HUES64 (cell line): ENCODE data around the gene RASSF1.
A peak's percentile ranks its signal among the peaks of the same experiment; 100 is the strongest.

Experiments used
- H3K27ac ChIP-seq: 2 replicates; pipeline ENCODE4 v1.7.0; 2013; ENCODE audit warnings: low read depth, low read length, inconsistent platforms
- H3K27me3 ChIP-seq: 2 replicates; pipeline ENCODE4 v1.6.1; 2013; ENCODE audit warnings: mild to moderate bottlenecking, low read length; ENCODE audit not compliant: insufficient read depth
- H3K36me3 ChIP-seq: 2 replicates; pipeline ENCODE4 v1.6.1; 2013; ENCODE audit warnings: mild to moderate bottlenecking, low read length; ENCODE audit not compliant: insufficient read depth
- H3K4me1 ChIP-seq: 2 replicates; pipeline ENCODE4 v1.6.1; 2013; ENCODE audit warnings: mild to moderate bottlenecking, low read length, moderate library complexity; ENCODE audit not compliant: insufficient read depth
- H3K4me3 ChIP-seq: 2 replicates; pipeline ENCODE4 v1.5.1; 2013; ENCODE audit warnings: mild to moderate bottlenecking, low read length, moderate library complexity
- H3K9ac ChIP-seq: 2 replicates; pipeline ENCODE4 v1.6.1; 2013; ENCODE audit warnings: mild to moderate bottlenecking, low read depth, low read length
- H3K9me3 ChIP-seq: 2 replicates; pipeline ENCODE4 v1.6.1; 2013; ENCODE audit warnings: low read depth, low read length; ENCODE audit not compliant: insufficient read depth
- WGBS: fragments of 150-250, 120-280 bp; methylation state at CpG from one replicate; pipeline ENCODE4 v1.1.7; 2013; ENCODE audit warnings: missing lambda C conversion rate; 5-methylcytosine and 5-hydroxymethylcytosine counted together

RASSF1 gene

DNA sequence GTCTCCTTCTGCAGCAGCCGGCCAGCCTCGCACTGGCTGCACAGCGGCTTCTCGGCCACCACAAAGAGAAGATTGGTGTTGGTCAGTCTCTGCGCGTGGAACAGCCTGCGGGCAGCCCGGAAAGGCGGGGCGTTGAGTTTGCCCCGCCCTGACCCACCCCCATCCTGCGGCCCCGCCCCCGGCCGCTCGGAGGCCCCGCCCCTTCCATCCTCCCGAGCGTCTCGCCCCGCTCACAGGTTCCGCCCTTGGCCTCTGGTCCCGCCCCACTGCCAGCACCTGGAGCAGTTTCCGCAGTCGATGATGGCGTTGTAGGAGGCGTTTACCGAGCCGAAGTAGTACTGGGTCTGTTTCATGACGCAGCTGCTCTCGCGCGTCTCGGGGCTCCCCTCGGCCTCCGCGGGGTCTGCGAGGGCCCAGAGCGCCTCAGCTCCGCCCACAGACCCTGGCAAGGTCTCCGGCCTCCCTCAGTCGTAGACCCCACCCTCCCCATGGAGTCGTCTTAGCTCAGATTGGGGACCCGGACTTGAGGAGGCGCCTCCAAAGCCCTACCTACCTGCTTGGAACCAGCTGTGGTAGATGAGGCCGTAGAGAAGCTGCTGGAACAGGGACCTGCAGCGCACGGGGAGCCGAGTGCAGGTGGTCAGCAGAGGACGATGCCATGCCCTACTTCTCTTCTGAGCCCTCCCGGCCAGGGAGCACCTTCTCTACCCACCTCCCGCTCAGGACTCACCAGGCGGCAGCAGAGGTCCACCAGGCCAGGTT is 24.6 kb upstream of the RASSF1 start:
- no peaks in the 10 kb centered on the region for H3K36me3 ChIP-seq
- H3K27ac ChIP-seq: no peak overlapping the region
- WGBS: 4% methylated on average over 47 of the region's 53 CpGs
- H3K27me3 ChIP-seq: peaks cover 22% of the 10 kb centered on the region
- peak overlapping the region; percentile 81 for H3K4me3 ChIP-seq
- H3K4me1 ChIP-seq: no peaks in the 10 kb centered on the region; the same call in 1 of the 2 replicates
- no peaks in the 10 kb centered on the region for H3K9me3 ChIP-seq
- peak overlapping the region; percentile 51 for H3K9ac ChIP-seq

DNA sequence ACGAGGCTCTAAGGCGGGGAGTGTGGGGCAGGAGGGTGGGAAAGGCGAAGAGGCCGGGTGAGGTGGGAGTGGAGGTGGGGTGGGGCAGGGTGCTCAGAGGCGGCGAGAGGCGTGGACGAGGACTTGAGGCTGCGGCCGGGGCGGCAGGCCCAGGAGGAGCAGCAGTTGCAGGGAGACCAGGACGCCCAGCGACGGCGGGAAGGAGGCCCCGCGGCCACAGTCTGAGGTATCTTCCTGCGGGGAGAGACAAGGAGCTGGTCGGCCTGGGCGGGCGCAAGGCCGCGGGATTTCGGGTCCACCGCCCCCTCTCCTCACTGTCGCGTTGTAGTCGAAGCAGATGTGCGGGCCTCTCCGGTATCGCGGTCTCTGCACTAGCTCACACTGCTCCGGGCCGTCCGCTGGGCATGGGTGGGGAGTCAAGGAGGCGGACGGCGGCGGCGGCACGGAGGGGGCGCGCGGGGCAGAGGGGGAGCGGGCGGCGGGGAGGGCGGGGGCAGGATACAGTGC is 24.0 kb upstream of the RASSF1 start:
- no peak overlapping the region for H3K27ac ChIP-seq
- peaks cover 3% of the 10 kb centered on the region; the same call in 1 of the 2 replicates for H3K4me1 ChIP-seq
- H3K9me3 ChIP-seq: no peaks in the 10 kb centered on the region
- H3K9ac ChIP-seq: peak overlapping the region; percentile 74
- peaks cover 22% of the 10 kb centered on the region for H3K27me3 ChIP-seq
- WGBS: 8% methylated on average over 48 of the region's 48 CpGs
- no peaks in the 10 kb centered on the region for H3K36me3 ChIP-seq
- peak overlapping the region; percentile 81 for H3K4me3 ChIP-seq

DNA sequence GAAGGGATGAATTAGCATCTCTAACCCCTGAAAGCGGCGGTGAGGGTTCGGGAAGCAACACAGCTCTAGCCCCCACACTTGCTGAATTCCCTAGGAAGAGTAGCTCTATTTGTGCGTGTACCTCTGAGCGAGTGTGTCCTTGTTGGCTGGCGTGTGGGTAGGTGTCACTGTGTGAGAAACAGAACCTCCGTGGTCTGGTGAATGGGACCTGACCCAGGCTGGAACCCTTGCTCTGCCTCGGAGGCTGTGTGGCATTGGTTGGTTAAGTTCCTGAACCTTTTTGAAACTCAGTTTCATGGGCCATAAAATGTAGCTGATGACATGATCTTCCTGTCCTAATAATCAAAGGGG is 19.1 kb upstream of the RASSF1 start:
- peaks cover 11% of the 10 kb centered on the region; the same call in 1 of the 2 replicates for H3K4me1 ChIP-seq
- no peaks in the 10 kb centered on the region for H3K9me3 ChIP-seq
- 30% methylated on average over 8 of the region's 8 CpGs for WGBS
- H3K27ac ChIP-seq: no peak overlapping the region
- H3K9ac ChIP-seq: no peak overlapping the region
- peaks cover 32% of the 10 kb centered on the region for H3K36me3 ChIP-seq
- peaks cover 14% of the 10 kb centered on the region for H3K27me3 ChIP-seq
- peak overlapping the region; percentile 78 for H3K4me3 ChIP-seq

DNA sequence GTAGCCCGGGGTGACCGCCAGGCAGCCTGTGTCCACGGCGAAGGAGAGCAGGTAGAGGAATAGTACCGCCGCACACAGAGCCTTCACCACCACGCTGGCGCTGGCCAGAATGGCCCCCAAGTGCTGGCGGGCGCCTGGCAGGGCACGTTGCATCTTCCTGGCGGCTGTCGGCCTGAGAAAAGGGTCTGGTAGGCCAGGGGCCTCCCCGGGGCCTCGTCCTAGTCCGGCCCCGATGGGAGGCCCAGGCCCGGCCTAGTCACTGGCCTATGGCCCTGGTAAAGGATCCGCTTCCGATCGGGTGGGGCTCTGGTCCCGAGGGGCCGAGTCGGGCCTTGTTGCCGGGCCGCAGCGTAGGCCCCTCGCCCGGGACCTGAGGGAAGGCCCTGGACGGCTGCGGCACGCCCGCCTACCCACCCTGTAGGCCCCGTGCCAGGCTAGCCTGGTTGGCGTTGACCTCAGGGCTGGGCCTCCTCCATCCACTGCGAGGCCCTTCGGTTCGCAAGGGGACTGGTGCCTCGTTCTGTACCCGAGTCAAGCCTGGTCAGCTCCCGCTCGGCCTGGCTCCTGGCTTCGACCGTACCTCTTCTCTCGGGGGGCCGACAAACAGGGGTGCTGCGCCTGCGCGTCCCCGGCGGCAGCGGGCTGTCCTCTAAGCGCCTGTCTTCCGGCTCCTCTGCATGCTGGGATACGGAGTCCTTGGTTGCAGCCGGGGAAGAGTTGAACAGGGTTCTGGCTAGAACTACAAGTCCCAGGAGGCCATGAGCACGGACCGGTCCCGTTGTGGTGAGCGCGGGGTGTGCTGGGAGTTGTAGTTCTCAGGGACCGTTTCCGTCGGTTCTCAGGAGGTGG is 18.5 kb upstream of the RASSF1 start, which contains the start of gene TMEM115:
Gene TMEM115 (minus strand): TSS at position 611 of the 849 bp plus-strand sequence. CDS start 458 bp downstream, at position 153.
- no peaks in the 10 kb centered on the region for H3K9me3 ChIP-seq
- H3K27ac ChIP-seq: peak within 1 kb of the TSS; percentile 58; the same call in 1 of the 2 replicates
- peak within 1 kb of the TSS; percentile 78 for H3K4me3 ChIP-seq
- peaks cover 8% of the 10 kb centered on the region for H3K27me3 ChIP-seq
- WGBS: 6% methylated on average over 64 of the region's 64 CpGs
- H3K9ac ChIP-seq: peak within 1 kb of the TSS; percentile 77
- peaks cover 11% of the 10 kb centered on the region; the same call in 1 of the 2 replicates for H3K4me1 ChIP-seq
- H3K36me3 ChIP-seq: peaks cover 38% of the 10 kb centered on the region

DNA sequence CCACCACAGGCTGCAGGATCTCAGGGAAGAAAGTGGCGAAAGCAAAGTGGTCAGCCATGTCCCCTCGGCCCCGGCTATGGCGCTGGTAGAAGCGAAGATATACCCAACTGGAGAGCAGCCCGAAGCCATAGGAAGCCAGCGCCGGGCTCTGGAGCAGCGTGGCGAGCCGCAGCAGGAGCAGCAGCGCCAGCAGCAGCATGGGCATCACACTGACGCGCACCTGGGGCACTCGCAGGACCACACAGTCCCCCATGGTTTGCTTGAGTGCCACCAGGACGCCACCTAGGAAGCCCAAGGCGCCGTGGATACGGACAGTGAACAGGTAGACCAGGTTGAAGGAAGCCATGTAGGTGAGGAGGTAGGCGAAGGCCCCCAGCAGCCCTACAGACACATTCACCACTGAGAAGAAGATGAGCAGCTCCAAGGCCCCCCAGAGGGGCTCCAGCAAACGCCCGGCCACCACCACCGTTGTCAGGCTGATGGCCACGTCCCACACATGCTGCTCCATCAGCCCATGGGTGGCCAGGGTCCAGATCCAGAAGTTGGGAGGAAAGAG is 17.8 kb upstream of the RASSF1 start:
- peaks cover 1% of the 10 kb centered on the region; the same call in 1 of the 2 replicates for H3K27me3 ChIP-seq
- no peaks in the 10 kb centered on the region for H3K9me3 ChIP-seq
- peaks cover 41% of the 10 kb centered on the region for H3K36me3 ChIP-seq
- H3K27ac ChIP-seq: no peak overlapping the region
- H3K4me1 ChIP-seq: peaks cover 11% of the 10 kb centered on the region; the same call in 1 of the 2 replicates
- WGBS: 84% methylated on average over 23 of the region's 24 CpGs
- H3K4me3 ChIP-seq: peak overlapping the region; percentile 78
- peak overlapping the region; percentile 77 for H3K9ac ChIP-seq

DNA sequence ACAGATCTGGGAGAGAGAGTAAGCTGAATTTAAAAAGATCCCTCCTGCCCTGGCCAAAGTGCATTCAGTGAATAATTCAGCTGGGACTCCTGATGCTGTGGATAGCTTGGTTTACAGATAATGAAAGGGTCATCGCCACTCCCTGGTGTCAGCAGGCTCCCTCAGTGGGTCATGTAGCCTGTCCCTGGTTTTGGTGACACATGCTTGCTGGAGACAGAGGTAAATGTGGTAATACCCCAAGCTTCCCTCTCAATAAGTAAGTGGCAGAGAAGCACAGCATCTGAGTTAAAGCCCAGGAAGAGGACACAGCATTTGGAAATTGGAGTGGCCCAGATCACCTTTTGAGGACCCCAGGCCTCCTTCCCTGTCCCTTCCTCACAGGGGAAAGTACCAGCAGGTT is 16.8 kb upstream of the RASSF1 start:
- peak overlapping the region; percentile 78; the same call in 1 of the 2 replicates for H3K4me3 ChIP-seq

DNA sequence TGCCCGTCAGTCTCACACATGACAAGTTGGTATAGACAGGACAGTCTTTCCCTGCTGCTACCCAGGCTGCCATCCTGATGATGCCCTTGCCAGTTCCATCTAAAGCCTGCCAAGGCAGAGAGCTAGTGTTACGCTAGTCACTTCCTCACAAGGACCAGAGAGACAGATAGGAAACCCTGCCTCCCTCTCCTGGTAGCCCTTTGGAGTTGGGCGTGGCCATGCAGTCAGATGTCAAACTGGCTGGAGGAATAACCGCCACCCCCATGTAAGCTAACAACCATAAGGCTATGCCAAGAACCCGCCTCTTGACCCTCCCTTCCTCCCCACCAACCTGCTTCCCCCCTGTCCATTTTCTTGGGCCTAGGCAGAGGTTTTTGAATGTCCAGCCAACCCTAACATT is 15.9 kb upstream of the RASSF1 start:
- Histone ChIP-seq H3K9ac (no peak overlapping the region), H3K9me3 (no peaks in the 10 kb centered on the region), H3K4me3 (peak overlapping the region; percentile 78; the same call in 1 of the 2 replicates), H3K27me3 (no peaks in the 10 kb centered on the region), H3K27ac (no peak overlapping the region), H3K4me1 (peaks cover 11% of the 10 kb centered on the region; the same call in 1 of the 2 replicates), H3K36me3 (peaks cover 45% of the 10 kb centered on the region)
- 86% methylated on average over 5 of the region's 5 CpGs for WGBS

More for the DNA sequence above, 16.8 kb upstream of the RASSF1 start:
- Histone ChIP-seq H3K9ac (peak overlapping the region; percentile 48; the same call in 1 of the 2 replicates), H3K27ac (no peak overlapping the region), H3K36me3 (peaks cover 45% of the 10 kb centered on the region), H3K27me3 (no peaks in the 10 kb centered on the region), H3K4me1 (peaks cover 11% of the 10 kb centered on the region; the same call in 1 of the 2 replicates), H3K9me3 (no peaks in the 10 kb centered on the region)
- 97% methylated on average over 1 of the region's 1 CpG for WGBS

DNA sequence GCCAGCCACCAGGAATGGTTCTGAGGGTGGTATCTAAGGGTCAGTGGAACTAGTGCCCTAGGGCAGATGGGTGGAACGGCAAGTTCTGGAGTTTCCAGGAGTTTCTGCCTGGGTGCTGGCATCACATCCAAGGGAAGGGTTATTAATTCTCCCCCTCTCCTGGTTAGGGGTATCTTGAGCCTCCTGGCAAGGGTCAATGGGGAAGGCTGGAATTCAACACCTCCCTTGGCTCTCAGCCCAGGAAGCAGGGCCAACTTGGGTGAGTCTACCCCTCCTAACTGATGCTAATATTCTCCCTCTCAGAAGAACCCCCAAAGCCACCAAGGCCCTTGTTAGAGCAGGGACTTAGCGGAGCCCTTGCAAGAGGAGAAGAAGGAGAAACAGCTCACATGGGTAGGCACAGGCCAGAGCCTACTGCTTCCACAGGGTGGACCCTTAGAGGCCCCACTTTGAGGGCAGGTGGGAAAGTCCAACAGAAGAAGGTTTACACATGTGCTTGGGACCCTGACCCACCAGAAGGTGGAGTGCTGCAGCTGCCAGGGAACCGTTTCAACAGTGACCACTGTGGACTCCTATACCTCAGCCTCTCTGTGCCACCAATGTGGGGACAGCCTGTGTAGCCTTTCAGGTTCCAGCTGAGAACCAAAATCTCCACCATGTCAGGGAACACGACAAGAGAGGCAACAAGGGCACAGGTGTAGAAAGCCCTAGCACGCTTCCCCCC is 15.4 kb upstream of the RASSF1 start:
- H3K4me3 ChIP-seq: no peak overlapping the region
- WGBS: 86% methylated on average over 5 of the region's 5 CpGs
- no peak overlapping the region for H3K9ac ChIP-seq
- H3K9me3 ChIP-seq: no peaks in the 10 kb centered on the region
- peaks cover 45% of the 10 kb centered on the region for H3K36me3 ChIP-seq
- no peaks in the 10 kb centered on the region for H3K27me3 ChIP-seq
- H3K4me1 ChIP-seq: peaks cover 15% of the 10 kb centered on the region; the same call in 1 of the 2 replicates
- H3K27ac ChIP-seq: no peak overlapping the region

DNA sequence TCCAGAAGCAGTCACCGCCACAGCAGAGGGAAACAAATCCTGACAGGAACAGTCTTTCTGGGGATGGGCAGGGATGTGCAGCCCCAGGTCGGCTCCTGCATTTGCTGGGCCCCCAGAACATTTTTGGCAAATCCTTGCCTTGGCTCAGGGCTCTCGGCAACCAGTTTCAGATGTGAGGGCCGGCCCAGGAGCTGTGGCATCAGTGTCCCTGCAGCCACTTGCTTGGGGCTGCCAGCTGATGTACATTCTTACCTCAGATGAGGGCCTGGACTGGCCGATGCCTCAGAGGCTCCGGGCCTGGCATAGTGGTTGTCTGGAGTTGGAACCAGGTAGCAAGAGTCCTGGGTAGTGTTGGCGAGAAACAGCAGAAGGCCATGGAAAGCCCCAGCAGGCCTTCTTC is 14.2 kb upstream of the RASSF1 start:
- no peak overlapping the region for H3K27ac ChIP-seq
- no peaks in the 10 kb centered on the region for H3K27me3 ChIP-seq
- peaks cover 13% of the 10 kb centered on the region; the same call in 1 of the 2 replicates for H3K4me1 ChIP-seq
- peaks cover 45% of the 10 kb centered on the region for H3K36me3 ChIP-seq
- H3K9me3 ChIP-seq: no peaks in the 10 kb centered on the region
- no peak overlapping the region for H3K9ac ChIP-seq
- WGBS: 95% methylated on average over 7 of the region's 7 CpGs
- H3K4me3 ChIP-seq: no peak overlapping the region

DNA sequence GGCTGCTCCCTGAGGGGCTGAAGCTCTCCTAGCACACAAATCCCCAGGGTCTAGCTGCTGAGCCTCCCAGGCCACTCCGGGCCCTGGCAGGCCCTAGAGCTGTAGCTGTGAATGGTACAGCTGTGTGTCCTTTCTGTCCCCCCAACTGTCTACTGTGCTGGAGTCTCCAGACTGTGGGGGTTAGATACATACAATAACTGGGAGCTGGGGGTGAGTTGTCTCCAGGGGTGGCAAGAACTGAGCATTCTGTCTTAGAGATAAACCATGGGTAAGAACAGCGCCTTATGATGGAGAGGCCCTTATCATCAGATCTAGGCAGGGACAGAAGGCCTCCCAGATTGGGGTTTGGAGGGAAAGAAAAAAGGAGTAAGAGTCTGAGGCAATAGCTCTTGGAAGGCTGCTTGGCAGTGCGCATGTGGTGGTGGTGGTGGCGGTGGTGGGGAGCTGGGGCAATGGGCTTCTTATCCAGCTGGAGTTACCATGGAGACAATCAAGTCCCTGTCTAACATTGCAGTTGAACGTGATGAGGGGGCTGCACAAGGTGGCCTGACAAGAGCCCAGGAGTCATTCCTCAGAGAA is 13.6 kb upstream of the RASSF1 start:
- 94% methylated on average over 5 of the region's 5 CpGs for WGBS
- H3K36me3 ChIP-seq: peaks cover 45% of the 10 kb centered on the region

More for the DNA sequence above, 13.6 kb upstream of the RASSF1 start:
- Histone ChIP-seq H3K4me3 (no peak overlapping the region), H3K4me1 (peaks cover 11% of the 10 kb centered on the region; the same call in 1 of the 2 replicates), H3K9me3 (no peaks in the 10 kb centered on the region), H3K27ac (no peak overlapping the region), H3K9ac (no peak overlapping the region), H3K27me3 (no peaks in the 10 kb centered on the region)
